ENCODE data around the gene CCDC97. TPM values are rescaled to one million over a fixed set of nuclear protein-coding genes. Genes with fewer than 3 reads are reported as not detected.

Gene CCDC97
- total RNA-seq, 1 experiment from 2014 or later = 31.4 TPM

Other genes starting within 250 kb of the CCDC97 start
- gene CYP2A13, start 221.7 kb upstream of the CCDC97 start, total RNA-seq (2021) = 0.32 to 0.53 TPM (median 0.48 TPM) in 3 replicates
- gene CYP2F1, start 195.7 kb upstream of the CCDC97 start, total RNA-seq (2021) = 0.24 to 1.3 TPM (median 0.30 TPM) in 3 replicates
- gene CYP2S1, start 117.0 kb upstream of the CCDC97 start, total RNA-seq (2021) = 173 to 191 TPM (median 188 TPM) in 3 replicates
- 25.0 to 27.3 TPM (median 27.0 TPM) in 3 replicates for gene AXL, start 90.9 kb upstream of the CCDC97 start, total RNA-seq (2021)
- 246 to 282 TPM (median 257 TPM) in 3 replicates for gene HNRNPUL1, start 45.8 kb upstream of the CCDC97 start, total RNA-seq (2021)
- 10.4 to 11.8 TPM (median 11.0 TPM) in 3 replicates for gene TGFB1, start 43.8 kb downstream of the CCDC97 start, total RNA-seq (2021)
- 4.5 to 6.3 TPM (median 4.7 TPM) in 3 replicates for gene B9D2, start 54.0 kb downstream of the CCDC97 start, total RNA-seq (2021)
- 5.3 to 6.0 TPM (median 5.3 TPM) in 3 replicates for gene TMEM91, start 66.4 kb downstream of the CCDC97 start, total RNA-seq (2021)
- 56.4 to 60.3 TPM (median 56.6 TPM) in 3 replicates for gene EXOSC5, start 87.2 kb downstream of the CCDC97 start, total RNA-seq (2021)
- gene BCKDHA, start 87.6 kb downstream of the CCDC97 start, total RNA-seq (2021) = 18.8 to 34.8 TPM (median 32.6 TPM) in 3 replicates
- gene B3GNT8, start 117.2 kb downstream of the CCDC97 start, total RNA-seq (2021) = 0.96 to 2.3 TPM (median 1.2 TPM) in 3 replicates
- gene DMAC2, start 129.7 kb downstream of the CCDC97 start, total RNA-seq (2021) = 77.6 to 85.6 TPM (median 82.6 TPM) in 3 replicates
- gene ERICH4, start 133.0 kb downstream of the CCDC97 start, total RNA-seq (2021) = 0.24 TPM in 1 of 3 replicates, not detected in the others